HEK293T (cell line): ENCODE results near the gene ARID1B.

Experiments used
- BHLHE40 ChIP-seq: fragments of 450-650 bp; IDR thresholded peaks from 2 replicates; pipeline ENCODE4 v1.6.1; 2016; ENCODE audit warnings: mild to moderate bottlenecking, moderate library complexity, borderline replicate concordance
- CTBP1 ChIP-seq: fragments of 450-650 bp; IDR thresholded peaks from 2 replicates; pipeline ENCODE4 v1.6.1; 2016; ENCODE audit warnings: borderline replicate concordance
- FOXK2 ChIP-seq: fragments of 450-650 bp; IDR thresholded peaks from 2 replicates; pipeline ENCODE4 v1.6.1; 2016; ENCODE audit warnings: mild to moderate bottlenecking
- FOXM1 ChIP-seq: fragments of 450-650 bp; IDR thresholded peaks from 2 replicates; pipeline ENCODE4 v1.6.1; 2017; ENCODE audit warnings: mild to moderate bottlenecking, borderline replicate concordance
- SP1 ChIP-seq: fragments of 450-650 bp; IDR thresholded peaks from 2 replicates; pipeline ENCODE4 v1.6.1; 2017
- SUZ12 ChIP-seq: fragments of 450-650 bp; IDR thresholded peaks from 2 replicates; pipeline ENCODE4 v1.6.1; 2016; ENCODE audit warnings: mild to moderate bottlenecking
- TARDBP ChIP-seq: fragments of 450-650 bp; IDR thresholded peaks from 2 replicates; pipeline ENCODE4 v1.6.1; 2016
- ZNF384 ChIP-seq: fragments of 450-650 bp; IDR thresholded peaks from 2 replicates; pipeline ENCODE4 v1.6.1; 2016

GRCh38 chr6:156933201-156934068 lies 156.3 kb downstream of the ARID1B start:
- TF ChIP-seq CTBP1, result no peak; the same call in 1 of the 2 replicates
- no peak for TF ChIP-seq FOXK2
- no peak for TF ChIP-seq BHLHE40
- peak; percentile 87 for TF ChIP-seq ZNF384
- no peak for TF ChIP-seq FOXM1
- TF ChIP-seq SP1, result no peak
- no peak for TF ChIP-seq TARDBP
- no peak for TF ChIP-seq SUZ12
